Measurements from ENCODE around the gene DENND5A.

The DENND5A gene

GRCh38 chr11:9133956-9134355 lies 131.2 kb downstream of the DENND5A start:
- POLR2A ChIA-PET = no interaction called here
- CTCF ChIA-PET = interaction anchor here (1.1 to 3.0 kb wide), 5 partner anchors 9 to 118 kb away, joined by 3 to 32 read pairs (median 4); no protein-coding TSS in a partner anchor
- no peak for DNase-seq (ENCODE audit: extremely low spot score)
- no peak for TF ChIP-seq CTCF (IDR thresholded peaks at IDR 0.05; ENCODE audit: control extremely low read depth, extremely low read depth, low read depth, missing control alignments)

GRCh38 chr11:9132203-9132878 lies 132.8 kb downstream of the DENND5A start:
- POLR2A ChIA-PET = no interaction called here

GRCh38 chr11:9130297-9130696 lies 134.9 kb downstream of the DENND5A start:
- no peak for DNase-seq (ENCODE audit: extremely low spot score)
- no peak for TF ChIP-seq CTCF (IDR thresholded peaks at IDR 0.05; ENCODE audit: control extremely low read depth, extremely low read depth, low read depth, missing control alignments)
- ChIA-PET POLR2A (no interaction called here), CTCF (interaction anchor here (0.5 to 4.4 kb wide), 13 partner anchors 8 to 376 kb away, joined by 3 to 39 read pairs (median 4); no protein-coding TSS in a partner anchor)

More at GRCh38 chr11:9132203-9132878, 132.8 kb downstream of the DENND5A start:
- CTCF ChIA-PET = interaction anchor here (0.8 to 3.0 kb wide), 6 partner anchors 9 to 375 kb away, joined by 3 to 32 read pairs (median 4); no protein-coding TSS in a partner anchor
- peak; percentile 26 for DNase-seq (ENCODE audit: extremely low spot score)
- no peak for TF ChIP-seq CTCF (IDR thresholded peaks at IDR 0.05; ENCODE audit: control extremely low read depth, extremely low read depth, low read depth, missing control alignments)

- POLR2A ChIA-PET = no interaction called here
- CTCF ChIA-PET = interaction anchor here (3.0 kb wide), 1 partner anchor 11 kb away, joined by 14 read pairs; no protein-coding TSS in a partner anchor
Measured at GRCh38 chr11:9126636-9127035, 138.5 kb downstream of the DENND5A start.

GRCh38 chr11:9125185-9125886 lies 139.8 kb downstream of the DENND5A start:
- CTCF ChIA-PET = interaction anchor here (1.7 to 3.0 kb wide), 2 partner anchors 9 to 12 kb away, joined by 5 to 14 read pairs; no protein-coding TSS in a partner anchor

More at GRCh38 chr11:9126636-9127035, 138.5 kb downstream of the DENND5A start:
- no peak for DNase-seq (ENCODE audit: extremely low spot score)
- no peak for TF ChIP-seq CTCF (IDR thresholded peaks at IDR 0.05; ENCODE audit: control extremely low read depth, extremely low read depth, low read depth, missing control alignments)

More at GRCh38 chr11:9125185-9125886, 139.8 kb downstream of the DENND5A start:
- POLR2A ChIA-PET = no interaction called here
- no peak for TF ChIP-seq CTCF (IDR thresholded peaks at IDR 0.05; ENCODE audit: control extremely low read depth, extremely low read depth, low read depth, missing control alignments)
- no peak for DNase-seq (ENCODE audit: extremely low spot score)

Data from GM10248 (cell line).